Neural progenitor cell (in vitro differentiated cells): ENCODE results near the gene ZIC4. TPM values are rescaled to one million over a fixed set of nuclear protein-coding genes. Genes with fewer than 3 reads are reported as not detected.

ENCODE experiments used
- DNase-seq: peaks from one replicate; pipeline ENCODE4 v3.0.0-alpha.2; 2016; ENCODE audit warnings: low spot score
- H2AFZ ChIP-seq: fragments of 200-600 bp; sonication (generic); replicated peaks from 2 replicates; pipeline ENCODE4 v1.6.1; 2016; ENCODE audit warnings: antibody characterized with exemption
- H3F3A ChIP-seq: fragments of 200-600 bp; sonication (generic); 2 replicates; pipeline ENCODE4 v1.6.1; 2016; ENCODE audit warnings: antibody characterized with exemption, low read depth
- H3K27ac ChIP-seq: fragments of 200-600 bp; sonication (generic); 2 replicates; pipeline ENCODE4 v1.5.1; 2016; ENCODE audit warnings: mild to moderate bottlenecking
- H3K27me3 ChIP-seq: fragments of 200-600 bp; sonication (generic); 2 replicates; pipeline ENCODE4 v1.6.1; 2016; ENCODE audit warnings: mild to moderate bottlenecking, moderate library complexity
- H3K36me3 ChIP-seq: fragments of 200-600 bp; sonication (generic); 2 replicates; pipeline ENCODE4 v1.5.1; 2016
- H3K4me1 ChIP-seq: fragments of 200-600 bp; sonication (generic); 2 replicates; pipeline ENCODE4 v1.6.1; 2016; ENCODE audit warnings: mixed run types
- H3K4me2 ChIP-seq: fragments of 200-600 bp; sonication (generic); 2 replicates; pipeline ENCODE4 v1.6.1; 2016
- H3K4me3 ChIP-seq: fragments of 200-600 bp; sonication (generic); 2 replicates; pipeline ENCODE4 v1.5.1; 2016
- H3K79me2 ChIP-seq: fragments of 200-600 bp; sonication (generic); 2 replicates; pipeline ENCODE4 v1.6.1; 2016; ENCODE audit warnings: low read depth
- H3K9ac ChIP-seq: fragments of 200-600 bp; sonication (generic); 2 replicates; pipeline ENCODE4 v1.6.1; 2016
- H3K9me3 ChIP-seq: fragments of 200-600 bp; sonication (generic); 2 replicates; pipeline ENCODE4 v1.5.1; 2016; ENCODE audit warnings: low read depth
- H4K20me1 ChIP-seq: fragments of 200-600 bp; sonication (generic); 2 replicates; pipeline ENCODE4 v1.6.1; 2016; ENCODE audit warnings: low read depth
- H3K27ac Mint-ChIP-seq: 3 replicates; pipeline ENCODE4 v1.8.0; 2021; ENCODE audit warnings: mixed read lengths
- H3K27me3 Mint-ChIP-seq: 2 replicates; pipeline ENCODE4 v1.8.0; 2022; ENCODE audit warnings: low read depth, mild to moderate bottlenecking, inconsistent platforms, moderate library complexity, mixed read lengths; ENCODE audit not compliant: insufficient read depth
- H3K36me3 Mint-ChIP-seq: 3 replicates; pipeline ENCODE4 v1.8.0; 2021; ENCODE audit warnings: mixed read lengths
- H3K4me1 Mint-ChIP-seq: 3 replicates; pipeline ENCODE4 v1.8.0; 2021; ENCODE audit warnings: mixed read lengths
- H3K4me3 Mint-ChIP-seq: 3 replicates; pipeline ENCODE4 v1.8.0; 2021; ENCODE audit warnings: mild to moderate bottlenecking, moderate library complexity, mixed read lengths
- H3K9me3 Mint-ChIP-seq: 3 replicates; pipeline ENCODE4 v1.8.0; 2020; ENCODE audit warnings: mixed read lengths
- CTCF ChIP-seq: fragments of 200-600 bp; sonication (generic); IDR thresholded peaks from 2 replicates; pipeline ENCODE4 v1.5.1; 2017; ENCODE audit warnings: antibody characterized with exemption, mild to moderate bottlenecking
- EZH2 ChIP-seq: fragments of 200-600 bp; sonication (generic); IDR thresholded peaks from 2 replicates; pipeline ENCODE4 v1.6.1; 2017; ENCODE audit warnings: antibody characterized with exemption, mild to moderate bottlenecking, moderate library complexity
- EZH2phosphoT487 ChIP-seq: fragments of 200-600 bp; sonication (generic); IDR thresholded peaks from 2 replicates; pipeline ENCODE4 v1.6.1; 2017; ENCODE audit warnings: antibody characterized with exemption
- total RNA-seq: library from RNA; depleted of rRNA; stranded (reverse); fragments of >200 nt; gene quantifications from 2 replicates; pipeline ENCODE4 v1.2.3, GENCODE V29; 2015; ENCODE audit warnings: low replicate concordance

Gene ZIC4
- total RNA-seq, 1 donor from 2014 or later: 0.64 TPM

GRCh38 chr3:147412261-147412916 lies 6.0 kb upstream of the ZIC4 start:
- peak overlapping the region; percentile 99 for H3K4me3 Mint-ChIP-seq
- no peaks in the 10 kb centered on the region for H3K9me3 ChIP-seq
- peaks cover 59% of the 10 kb centered on the region for H3K36me3 Mint-ChIP-seq
- H3K9me3 Mint-ChIP-seq: peaks cover 24% of the 10 kb centered on the region
- TF ChIP-seq EZH2 (peak; percentile 96), EZH2phosphoT487 (peak; percentile 90), CTCF (no peak)
- H3K27ac ChIP-seq: no peak overlapping the region
- H3K79me2 ChIP-seq: no peaks in the 10 kb centered on the region
- peak overlapping the region; percentile 96 for H3K27ac Mint-ChIP-seq
- H3K9ac ChIP-seq: no peak overlapping the region
- H3K27me3 Mint-ChIP-seq: peaks cover 52% of the 10 kb centered on the region
- no peak overlapping the region for H2AFZ ChIP-seq
- peaks cover 100% of the 10 kb centered on the region for H3K27me3 ChIP-seq
- peaks cover 16% of the 10 kb centered on the region for H3K4me1 ChIP-seq
- peak; percentile 73 for DNase-seq
- no peak overlapping the region for H3K4me3 ChIP-seq
- H3K4me2 ChIP-seq: peak overlapping the region; percentile 59
- peaks cover 85% of the 10 kb centered on the region for H4K20me1 ChIP-seq
- no peaks in the 10 kb centered on the region for H3K36me3 ChIP-seq
- H3K4me1 Mint-ChIP-seq: peaks cover 43% of the 10 kb centered on the region
- peaks cover 43% of the 10 kb centered on the region for H3F3A ChIP-seq

GRCh38 chr3:147411815-147412241 lies 5.5 kb upstream of the ZIC4 start:
- no peak overlapping the region for H3K9ac ChIP-seq
- H3K9me3 ChIP-seq: no peaks in the 10 kb centered on the region
- H3K36me3 ChIP-seq: no peaks in the 10 kb centered on the region
- Mint-ChIP-seq H3K4me1 (peaks cover 40% of the 10 kb centered on the region), H3K9me3 (peaks cover 24% of the 10 kb centered on the region), H3K36me3 (peaks cover 59% of the 10 kb centered on the region), H3K27me3 (peaks cover 54% of the 10 kb centered on the region), H3K4me3 (peak overlapping the region; percentile 99), H3K27ac (peak overlapping the region; percentile 99)
- H3K4me2 ChIP-seq: no peak overlapping the region
- peaks cover 47% of the 10 kb centered on the region for H3F3A ChIP-seq
- no peak overlapping the region for H3K27ac ChIP-seq
- peak; percentile 38 for DNase-seq
- TF ChIP-seq EZH2phosphoT487: peak; percentile 86
- TF ChIP-seq EZH2: peak; percentile 69
- TF ChIP-seq CTCF: no peak
- H2AFZ ChIP-seq: no peak overlapping the region
- no peaks in the 10 kb centered on the region for H3K79me2 ChIP-seq
- peaks cover 89% of the 10 kb centered on the region for H4K20me1 ChIP-seq
- H3K4me1 ChIP-seq: peaks cover 16% of the 10 kb centered on the region
- H3K27me3 ChIP-seq: peaks cover 100% of the 10 kb centered on the region
- no peak overlapping the region for H3K4me3 ChIP-seq

GRCh38 chr3:147411238-147411814 lies 5.0 kb upstream of the ZIC4 start:
- H4K20me1 ChIP-seq: peaks cover 94% of the 10 kb centered on the region
- H3K9me3 ChIP-seq: no peaks in the 10 kb centered on the region
- DNase-seq: peak; percentile 59
- Mint-ChIP-seq H3K27me3 (peaks cover 56% of the 10 kb centered on the region), H3K9me3 (peaks cover 24% of the 10 kb centered on the region), H3K4me3 (peak overlapping the region; percentile 99), H3K27ac (peak overlapping the region; percentile 99), H3K36me3 (peaks cover 61% of the 10 kb centered on the region), H3K4me1 (peaks cover 40% of the 10 kb centered on the region)
- H3K27me3 ChIP-seq: peaks cover 100% of the 10 kb centered on the region
- H3K4me3 ChIP-seq: no peak overlapping the region
- no peaks in the 10 kb centered on the region for H3K36me3 ChIP-seq
- H2AFZ ChIP-seq: no peak overlapping the region
- peak overlapping the region; percentile 67 for H3K4me2 ChIP-seq
- peaks cover 48% of the 10 kb centered on the region for H3F3A ChIP-seq
- H3K79me2 ChIP-seq: no peaks in the 10 kb centered on the region
- H3K27ac ChIP-seq: no peak overlapping the region
- TF ChIP-seq EZH2: peak; percentile 85
- TF ChIP-seq EZH2phosphoT487: peak; percentile 91
- no peak for TF ChIP-seq CTCF
- H3K9ac ChIP-seq: no peak overlapping the region
- H3K4me1 ChIP-seq: peaks cover 16% of the 10 kb centered on the region
